ENCODE results near the gene VWA8.
"Not testable (repeated sequence)": the region's sequence is repeated elsewhere in the genome, so short reads cannot be mapped to it uniquely, and the experiment has no call there.

The VWA8 gene

GRCh38 chr13:41966671-41967070 lies 5.8 kb upstream of the VWA8 start:
- DNase-seq (ENCODE audit: low read depth), result no peak

- no peak for DNase-seq (ENCODE audit: low read depth)
Observed at GRCh38 chr13:41962994-41963393, 2.1 kb upstream of the VWA8 start.

GRCh38 chr13:41961466-41961760 lies 504 bp upstream of the VWA8 start:
- DNase-seq (ENCODE audit: low read depth), result peak; percentile 39

GRCh38 chr13:41960211-41960636 lies 685 bp downstream of the VWA8 start:
- DNase-seq (ENCODE audit: low read depth), result peak; percentile 34

GRCh38 chr13:41956272-41956671 lies 4.6 kb downstream of the VWA8 start:
- DNase-seq (ENCODE audit: low read depth), result no peak

- no peak for DNase-seq (ENCODE audit: low read depth)
Observed at GRCh38 chr13:41955605-41956004, 5.3 kb downstream of the VWA8 start.

- no peak for DNase-seq (ENCODE audit: low read depth)
Observed at GRCh38 chr13:41954226-41954625, 6.7 kb downstream of the VWA8 start.

- DNase-seq (ENCODE audit: low read depth), result no peak
Observed at GRCh38 chr13:41952749-41953148, 8.2 kb downstream of the VWA8 start.

- not testable (repeated sequence) for DNase-seq (ENCODE audit: low read depth)
Observed at GRCh38 chr13:41949104-41949503, 11.8 kb downstream of the VWA8 start.

GRCh38 chr13:41945926-41946325 lies 15.0 kb downstream of the VWA8 start:
- DNase-seq (ENCODE audit: low read depth), result no peak

GRCh38 chr13:41944635-41945397 lies 16.1 kb downstream of the VWA8 start:
- DNase-seq (ENCODE audit: low read depth), result no peak

- peak; percentile 53 for DNase-seq (ENCODE audit: low read depth)
Observed at GRCh38 chr13:41944229-41944628, 16.7 kb downstream of the VWA8 start.

- peak; percentile 81 for DNase-seq (ENCODE audit: low read depth)
Observed at GRCh38 chr13:41942462-41943094, 18.3 kb downstream of the VWA8 start.

- DNase-seq (ENCODE audit: low read depth), result peak; percentile 62
Observed at GRCh38 chr13:41941174-41941573, 19.7 kb downstream of the VWA8 start.

- no peak for DNase-seq (ENCODE audit: low read depth)
Observed at GRCh38 chr13:41939398-41939797, 21.5 kb downstream of the VWA8 start.

GRCh38 chr13:41938918-41939317 lies 22.0 kb downstream of the VWA8 start:
- no peak for DNase-seq (ENCODE audit: low read depth)

GRCh38 chr13:41937388-41937787 lies 23.5 kb downstream of the VWA8 start:
- DNase-seq (ENCODE audit: low read depth), result no peak

GRCh38 chr13:41935501-41935900 lies 25.4 kb downstream of the VWA8 start:
- DNase-seq (ENCODE audit: low read depth), result no peak

GRCh38 chr13:41934994-41935393 lies 25.9 kb downstream of the VWA8 start:
- DNase-seq (ENCODE audit: low read depth), result no peak

GRCh38 chr13:41934120-41934519 lies 26.8 kb downstream of the VWA8 start:
- no peak for DNase-seq (ENCODE audit: low read depth)

GRCh38 chr13:41931337-41931736 lies 29.6 kb downstream of the VWA8 start:
- peak; percentile 23 for DNase-seq (ENCODE audit: low read depth)

GRCh38 chr13:41930154-41930553 lies 30.8 kb downstream of the VWA8 start:
- no peak for DNase-seq (ENCODE audit: low read depth)

- DNase-seq (ENCODE audit: low read depth), result no peak
Observed at GRCh38 chr13:41928323-41928722, 32.6 kb downstream of the VWA8 start.

GRCh38 chr13:41925014-41925413 lies 35.9 kb downstream of the VWA8 start:
- no peak for DNase-seq (ENCODE audit: low read depth)
